ENCODE data around the gene EN2. TPM values are rescaled to one million over a fixed set of nuclear protein-coding genes. Genes with fewer than 3 reads are reported as not detected.

The EN2 gene
- total RNA-seq, 1 experiment from 2014 or later: not detected

DNA sequence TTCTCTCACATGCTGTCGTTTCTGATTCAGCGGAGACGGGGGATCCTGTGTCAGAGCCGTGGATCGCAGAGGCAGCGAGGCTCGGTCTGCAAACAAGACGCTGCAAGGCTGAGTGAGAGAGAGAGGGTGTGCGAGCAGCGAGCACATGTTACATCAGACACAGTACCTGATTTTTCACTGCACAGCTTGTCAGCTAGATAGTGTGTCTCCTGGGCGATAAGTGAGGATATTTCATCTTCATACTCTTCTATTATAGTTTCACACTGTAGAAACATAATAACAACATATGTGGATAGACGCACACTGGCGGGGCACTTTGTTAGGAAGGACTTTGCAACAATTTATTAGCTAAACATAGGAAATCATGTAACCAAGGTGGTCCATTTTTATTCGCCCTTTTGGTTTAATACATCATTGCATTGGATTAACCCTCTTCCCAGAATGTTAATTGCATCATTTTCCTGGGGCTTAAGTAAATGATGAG is 49.0 kb downstream of the EN2 start:
- no peak for DNase-seq
- Histone ChIP-seq H4K20me1 (ENCODE audit: insufficient read depth) (no peaks in the 10 kb centered on the region), H3K9me2 (ENCODE audit: insufficient read depth) (no peaks in the 10 kb centered on the region; the same call in 1 of the 2 replicates), H3K27me3 (ENCODE audit: insufficient read depth, low read depth) (peaks cover 100% of the 10 kb centered on the region), H3K4me3 (no peak overlapping the region), H3K4me1 (replicated peaks; ENCODE audit: insufficient read depth) (no peaks in the 10 kb centered on the region), H3K4me2 (no peak overlapping the region; the same call in 1 of the 2 replicates), H3K79me2 (ENCODE audit: low read depth) (no peaks in the 10 kb centered on the region), H3K27ac (no peak overlapping the region), H3K36me3 (ENCODE audit: low read depth) (no peaks in the 10 kb centered on the region), H3K9me3 (ENCODE audit: insufficient read depth, low read depth) (no peaks in the 10 kb centered on the region), H3F3A (ENCODE audit: insufficient read depth, low read depth) (no peaks in the 10 kb centered on the region), H2AFZ (no peak overlapping the region)
- no TSS peak for BruUV-seq (replicated peaks)
- POLR2A ChIA-PET (ENCODE audit: unreplicated experiment): interaction anchor here (0.6 kb wide), 1 partner anchor 222 kb away, joined by 3 read pairs; no protein-coding TSS in a partner anchor
- CTCF ChIA-PET: no interaction called here
- intact Hi-C loops (cut with micrococcal nuclease; ENCODE audit: unreplicated experiment): no loop called here
- TF ChIP-seq CTCF (conservative IDR thresholded peaks at IDR 0.05) (no peak), EZH2 (IDR thresholded peaks at IDR 0.05; ENCODE audit: low read depth) (no peak)

GRCh38 chr7:155507576-155507975 is 49.6 kb downstream of the EN2 start:
- no peaks in the 10 kb centered on the region for H3K9me3 ChIP-seq (ENCODE audit: insufficient read depth, low read depth)
- H3K4me1 ChIP-seq (replicated peaks; ENCODE audit: insufficient read depth): no peaks in the 10 kb centered on the region
- no TSS peak for BruUV-seq (replicated peaks)
- DNase-seq: no peak
- H3F3A ChIP-seq (ENCODE audit: insufficient read depth, low read depth): no peaks in the 10 kb centered on the region
- H4K20me1 ChIP-seq (ENCODE audit: insufficient read depth): no peaks in the 10 kb centered on the region
- intact Hi-C loops (cut with micrococcal nuclease; ENCODE audit: unreplicated experiment): no loop called here
- peaks cover 100% of the 10 kb centered on the region for H3K27me3 ChIP-seq (ENCODE audit: insufficient read depth, low read depth)
- no peak overlapping the region for H3K4me2 ChIP-seq
- TF ChIP-seq CTCF (conservative IDR thresholded peaks at IDR 0.05) (no peak), EZH2 (IDR thresholded peaks at IDR 0.05; ENCODE audit: low read depth) (no peak)
- H3K27ac ChIP-seq: no peak overlapping the region
- H3K36me3 ChIP-seq (ENCODE audit: low read depth): no peaks in the 10 kb centered on the region
- H2AFZ ChIP-seq: no peak overlapping the region
- POLR2A ChIA-PET (ENCODE audit: unreplicated experiment): interaction anchor here (0.6 kb wide), 1 partner anchor 223 kb away, joined by 3 read pairs; no protein-coding TSS in a partner anchor
- no peak overlapping the region for H3K4me3 ChIP-seq
- no peaks in the 10 kb centered on the region for H3K79me2 ChIP-seq (ENCODE audit: low read depth)
- CTCF ChIA-PET: no interaction called here
- no peaks in the 10 kb centered on the region for H3K9me2 ChIP-seq (ENCODE audit: insufficient read depth)

DNA sequence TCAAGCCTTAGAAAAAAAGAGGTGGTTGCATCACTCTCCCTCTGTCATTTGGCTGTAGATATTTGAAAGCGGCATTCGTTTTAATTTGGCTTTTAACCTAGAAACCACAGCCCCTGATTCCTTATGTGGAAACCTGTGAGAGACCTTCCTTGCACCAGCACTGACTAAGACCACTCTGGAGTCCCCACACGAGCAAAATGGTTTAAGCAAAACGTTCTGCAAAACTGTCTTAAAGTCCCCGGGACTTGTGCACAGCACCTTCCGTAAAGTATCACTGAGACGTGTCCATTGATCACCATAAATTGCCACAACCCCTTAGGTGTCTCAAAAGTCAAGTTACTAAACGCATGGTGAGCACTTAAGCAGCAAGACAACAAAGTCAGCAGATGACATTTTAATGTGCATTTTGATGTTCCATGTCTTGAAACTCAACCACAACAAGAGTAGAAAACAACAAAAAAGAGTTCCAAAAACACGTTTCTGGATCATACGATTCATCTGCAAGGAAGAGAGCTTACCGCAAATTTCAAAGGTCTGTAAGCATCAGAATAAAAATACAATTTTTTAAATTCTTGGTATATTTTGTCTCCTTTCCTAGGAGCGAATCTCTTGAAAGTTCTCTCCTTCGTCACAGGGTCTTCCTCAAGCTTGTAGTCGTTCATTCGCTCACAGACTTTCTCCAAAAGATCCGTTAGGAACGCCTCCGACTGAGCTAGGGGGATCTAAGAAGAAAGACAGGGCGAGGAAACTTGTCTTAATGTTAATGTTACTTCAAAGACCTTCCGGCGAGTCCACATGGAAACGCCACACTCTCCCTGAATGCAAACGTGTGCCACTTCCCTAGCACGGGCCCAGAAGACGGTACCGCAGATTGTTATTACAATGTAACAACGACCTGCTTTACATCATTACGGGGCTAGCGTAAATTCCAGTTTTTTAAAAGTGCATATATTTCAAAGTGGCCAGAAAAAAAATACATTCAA is 50.7 kb downstream of the EN2 start:
- Histone ChIP-seq H3K79me2 (ENCODE audit: low read depth) (no peaks in the 10 kb centered on the region), H3K27ac (no peak overlapping the region), H3F3A (ENCODE audit: insufficient read depth, low read depth) (no peaks in the 10 kb centered on the region), H2AFZ (no peak overlapping the region), H3K27me3 (ENCODE audit: insufficient read depth, low read depth) (peaks cover 100% of the 10 kb centered on the region), H3K9me3 (ENCODE audit: insufficient read depth, low read depth) (no peaks in the 10 kb centered on the region), H3K4me3 (no peak overlapping the region), H3K4me1 (replicated peaks; ENCODE audit: insufficient read depth) (no peaks in the 10 kb centered on the region), H4K20me1 (ENCODE audit: insufficient read depth) (no peaks in the 10 kb centered on the region), H3K9me2 (ENCODE audit: insufficient read depth) (no peaks in the 10 kb centered on the region), H3K36me3 (ENCODE audit: low read depth) (no peaks in the 10 kb centered on the region), H3K4me2 (no peak overlapping the region)
- intact Hi-C loops (cut with micrococcal nuclease; ENCODE audit: unreplicated experiment): no loop called here
- POLR2A ChIA-PET (ENCODE audit: unreplicated experiment): no interaction called here
- CTCF ChIA-PET: no interaction called here
- DNase-seq: no peak
- TF ChIP-seq CTCF (conservative IDR thresholded peaks at IDR 0.05): no peak
- TF ChIP-seq EZH2 (IDR thresholded peaks at IDR 0.05; ENCODE audit: low read depth): no peak
- no TSS peak for BruUV-seq (replicated peaks)
